GM12875 (cell line): ENCODE data around the gene JPH4.

Experiments used
- H3K4me3 ChIP-seq: one replicate; pipeline ENCODE4 v1.5.1; 2011; ENCODE audit warnings: low read depth, low read length, control low read depth
- TF ChIP-seq, protein P1 (sequence below): IDR thresholded peaks from 2 replicates; pipeline ENCODE4 v1.5.1; 2011; ENCODE audit warnings: low read depth, mild to moderate bottlenecking, control low read depth, inconsistent platforms, low read length, moderate library complexity, borderline replicate concordance; ENCODE audit not compliant: insufficient read depth

JPH4 gene

DNA sequence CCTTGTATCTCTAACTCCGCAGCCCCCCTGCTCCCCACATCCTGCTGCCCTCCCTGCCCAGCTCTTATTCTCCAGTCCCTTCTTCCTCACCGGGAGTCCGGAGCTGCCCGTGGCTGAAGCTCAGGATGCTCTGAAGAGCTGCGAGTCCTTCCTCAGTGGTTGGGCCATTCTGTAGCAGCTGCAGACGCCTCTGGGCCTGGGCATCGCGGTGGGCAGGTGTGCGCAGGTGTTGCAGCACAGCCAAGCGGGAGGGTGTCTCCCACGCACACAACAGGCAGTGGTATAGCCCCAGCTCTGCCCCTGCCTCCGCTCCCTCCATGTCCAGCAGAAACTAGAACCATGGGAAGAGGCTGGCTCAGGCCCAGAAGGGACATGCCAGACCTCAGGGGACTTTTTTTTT, 47.2 kb downstream of the JPH4 start:
- TF ChIP-seq, protein P1, sequence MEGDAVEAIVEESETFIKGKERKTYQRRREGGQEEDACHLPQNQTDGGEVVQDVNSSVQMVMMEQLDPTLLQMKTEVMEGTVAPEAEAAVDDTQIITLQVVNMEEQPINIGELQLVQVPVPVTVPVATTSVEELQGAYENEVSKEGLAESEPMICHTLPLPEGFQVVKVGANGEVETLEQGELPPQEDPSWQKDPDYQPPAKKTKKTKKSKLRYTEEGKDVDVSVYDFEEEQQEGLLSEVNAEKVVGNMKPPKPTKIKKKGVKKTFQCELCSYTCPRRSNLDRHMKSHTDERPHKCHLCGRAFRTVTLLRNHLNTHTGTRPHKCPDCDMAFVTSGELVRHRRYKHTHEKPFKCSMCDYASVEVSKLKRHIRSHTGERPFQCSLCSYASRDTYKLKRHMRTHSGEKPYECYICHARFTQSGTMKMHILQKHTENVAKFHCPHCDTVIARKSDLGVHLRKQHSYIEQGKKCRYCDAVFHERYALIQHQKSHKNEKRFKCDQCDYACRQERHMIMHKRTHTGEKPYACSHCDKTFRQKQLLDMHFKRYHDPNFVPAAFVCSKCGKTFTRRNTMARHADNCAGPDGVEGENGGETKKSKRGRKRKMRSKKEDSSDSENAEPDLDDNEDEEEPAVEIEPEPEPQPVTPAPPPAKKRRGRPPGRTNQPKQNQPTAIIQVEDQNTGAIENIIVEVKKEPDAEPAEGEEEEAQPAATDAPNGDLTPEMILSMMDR, result no peak
- H3K4me3 ChIP-seq, result no peak overlapping the region

DNA sequence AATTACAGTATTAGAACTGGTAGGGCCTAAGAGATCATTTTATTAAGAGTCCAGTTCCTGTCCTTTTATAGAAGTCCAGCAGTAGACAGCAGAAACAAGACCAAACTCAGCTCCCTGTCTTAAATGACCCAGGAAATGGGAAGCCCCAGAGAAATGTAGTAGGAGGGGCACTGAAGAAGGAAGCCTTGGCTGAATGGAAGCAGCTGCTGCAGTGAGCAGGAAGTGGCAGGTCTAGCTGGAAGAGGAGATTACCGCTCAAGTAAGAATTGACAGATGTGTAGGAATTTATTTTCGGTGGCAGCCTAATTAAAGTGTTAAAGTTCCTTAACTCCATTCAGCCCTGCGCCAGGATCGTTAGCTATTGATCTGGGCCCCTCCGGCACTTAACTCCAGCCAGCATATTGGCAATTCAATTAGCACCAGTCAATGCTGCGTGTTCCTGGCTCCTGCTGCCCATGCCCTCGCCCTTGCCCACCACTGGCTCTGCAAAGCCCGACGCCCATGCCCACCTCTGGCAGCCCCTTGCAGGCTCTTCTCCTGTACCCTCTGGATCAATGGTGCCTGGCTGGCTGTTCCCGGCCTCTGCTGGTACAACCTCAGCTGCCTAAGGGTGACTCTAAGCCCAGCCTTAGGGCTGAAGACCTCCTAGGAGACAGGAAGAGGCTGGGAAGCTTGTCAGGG, 48.1 kb downstream of the JPH4 start:
- TF ChIP-seq, protein P1, result no peak

DNA sequence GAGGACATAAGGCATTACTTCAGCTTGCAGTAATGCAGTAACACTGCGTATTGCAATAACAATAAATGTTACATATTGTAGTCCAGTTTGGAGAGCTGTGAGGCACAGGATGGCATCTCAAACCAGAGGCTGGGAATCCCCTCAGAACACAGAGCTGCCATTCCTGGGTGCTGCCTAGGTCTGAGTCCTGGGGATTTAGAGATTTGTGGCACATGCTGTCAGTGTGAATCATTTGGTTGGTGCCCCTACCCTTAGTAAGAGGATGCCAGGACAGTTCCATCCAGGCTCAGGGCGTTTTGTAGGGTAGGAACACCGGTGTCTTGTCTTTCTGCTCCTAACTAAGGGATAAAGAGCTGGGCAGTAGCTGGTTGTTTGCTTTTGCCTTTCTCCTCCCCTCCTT, 49.6 kb downstream of the JPH4 start:
- H3K4me3 ChIP-seq, result no peak overlapping the region
- TF ChIP-seq, protein P1, result no peak

More for the DNA sequence above, 48.1 kb downstream of the JPH4 start:
- no peak overlapping the region for H3K4me3 ChIP-seq

DNA sequence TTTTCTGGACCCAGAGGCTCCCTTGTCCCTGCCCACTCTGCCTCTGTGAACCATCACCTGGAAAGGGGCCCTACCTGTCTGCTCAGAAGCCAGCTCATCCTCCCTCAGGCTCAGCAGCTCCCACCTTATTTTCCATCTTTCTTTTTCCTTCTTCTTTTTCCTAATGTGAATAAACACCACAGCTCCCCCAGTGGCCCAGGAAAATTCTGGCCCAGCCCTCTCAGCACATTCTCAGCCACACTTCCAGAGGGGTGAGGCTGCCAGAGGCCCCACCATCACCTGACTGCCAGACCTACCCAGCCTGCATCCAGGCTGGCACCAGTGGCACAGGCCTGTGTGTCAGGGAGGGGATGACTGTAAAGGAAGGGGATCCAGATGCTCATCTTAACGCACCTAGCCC, 50.0 kb downstream of the JPH4 start:
- no peak overlapping the region for H3K4me3 ChIP-seq
- TF ChIP-seq, protein P1, result no peak

DNA sequence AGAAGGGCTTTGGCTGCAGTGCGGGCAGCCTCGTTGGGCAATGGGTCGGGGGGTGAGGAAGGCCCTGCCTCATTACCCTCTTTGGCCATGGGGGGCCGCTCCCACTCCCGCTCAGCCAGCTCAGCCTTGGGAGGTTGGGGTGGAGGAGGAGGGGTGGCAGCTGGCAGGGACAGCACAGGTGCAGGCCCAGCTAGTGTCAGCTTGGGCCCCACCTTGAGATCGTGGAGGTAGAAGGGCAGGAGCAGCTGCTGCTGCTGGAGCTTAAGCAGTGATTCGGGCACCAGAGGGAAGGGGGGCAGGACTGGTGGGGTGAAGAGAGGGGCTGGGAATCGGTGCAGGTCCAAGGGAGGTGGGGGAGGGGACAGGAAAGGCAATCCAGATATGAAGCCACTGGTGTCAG, 53.0 kb downstream of the JPH4 start:
- TF ChIP-seq, protein P1, result no peak
- H3K4me3 ChIP-seq, result no peak overlapping the region

DNA sequence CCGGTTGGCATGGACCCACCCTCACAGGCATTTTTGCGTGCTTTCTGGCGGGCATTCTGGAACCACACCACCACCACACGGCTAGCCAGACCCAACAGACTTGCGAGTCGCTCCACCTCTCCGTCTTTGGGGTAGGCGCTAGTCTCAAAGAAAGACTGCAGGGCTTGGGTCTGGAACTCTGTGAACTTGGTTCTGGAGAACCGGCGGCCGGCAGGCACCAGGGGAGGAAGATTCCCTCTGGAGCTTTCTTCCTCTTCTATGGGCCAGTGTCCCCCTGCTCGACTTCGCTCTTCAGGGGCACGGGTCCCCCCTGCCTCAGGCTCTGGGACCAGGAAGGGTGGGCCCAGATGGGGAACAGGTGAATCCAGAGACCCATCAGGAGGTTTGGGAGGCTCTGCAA, 53.6 kb downstream of the JPH4 start:
- TF ChIP-seq, protein P1, result no peak
- H3K4me3 ChIP-seq, result no peak overlapping the region

DNA sequence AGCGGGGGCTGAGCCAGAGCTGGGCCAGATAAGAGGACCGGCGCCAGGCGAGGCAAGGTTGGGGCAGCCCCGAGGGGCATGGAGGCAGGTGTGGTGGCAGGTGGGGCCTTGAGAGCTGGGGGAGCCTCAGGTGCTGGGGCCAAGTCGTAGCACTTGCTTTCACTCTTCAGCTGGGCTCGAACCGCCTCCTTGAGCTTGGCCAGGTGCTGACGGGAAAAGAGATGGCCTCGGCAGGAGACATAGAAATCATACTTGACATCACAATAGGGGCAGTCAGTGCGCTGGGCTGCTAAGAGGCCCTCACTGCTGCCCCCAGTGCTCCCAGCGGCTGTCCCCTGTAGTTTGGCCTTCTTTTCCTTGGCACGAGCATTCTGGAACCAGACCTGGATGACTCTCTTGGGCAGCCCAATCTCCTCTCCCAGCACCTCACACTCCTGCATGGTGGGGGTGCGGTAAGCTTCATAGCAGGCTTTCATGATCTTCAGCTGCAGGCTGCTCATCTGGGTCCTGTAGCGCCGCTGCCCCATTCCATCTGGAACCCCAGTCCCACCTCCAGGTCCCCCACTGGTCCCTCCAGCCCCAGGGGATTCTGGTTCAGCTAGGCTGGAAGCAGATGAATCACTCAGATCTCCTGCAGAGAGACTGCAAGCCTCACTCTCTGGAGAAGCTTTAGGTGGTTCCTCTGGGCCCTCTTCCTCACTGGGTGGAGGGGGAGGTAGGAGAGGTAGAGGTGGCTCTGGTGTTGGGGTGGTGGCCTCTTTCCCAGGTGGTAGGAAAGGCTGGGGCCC, 55.2 kb downstream of the JPH4 start:
- TF ChIP-seq, protein P1, result no peak
- H3K4me3 ChIP-seq, result no peak overlapping the region
